ENCODE measurements around the gene FAM83E.

- TF ChIP-seq CTCF (conservative IDR thresholded peaks at IDR 0.05; ENCODE audit: low read depth in 2 of 2), result no peak
- TF ChIP-seq EZH2phosphoT487 (IDR thresholded peaks at IDR 0.05; ENCODE audit: unreplicated experiment), result no peak
- TF ChIP-seq POLR2AphosphoS5 (IDR thresholded peaks at IDR 0.05; ENCODE audit: low read depth), result no peak
- no peak for TF ChIP-seq CREB1 (CRISPR knock-in tag; IDR thresholded peaks at IDR 0.05; ENCODE audit: low read depth)
- no peak for TF ChIP-seq EZH2 (IDR thresholded peaks at IDR 0.05; ENCODE audit: low read depth, unreplicated experiment)
- TF ChIP-seq STAT1 (IDR thresholded peaks at IDR 0.05; ENCODE audit: unreplicated experiment), result no peak
- no peak for TF ChIP-seq JUNB (IDR thresholded peaks at IDR 0.05; ENCODE audit: unreplicated experiment)
- TF ChIP-seq, protein P1, sequence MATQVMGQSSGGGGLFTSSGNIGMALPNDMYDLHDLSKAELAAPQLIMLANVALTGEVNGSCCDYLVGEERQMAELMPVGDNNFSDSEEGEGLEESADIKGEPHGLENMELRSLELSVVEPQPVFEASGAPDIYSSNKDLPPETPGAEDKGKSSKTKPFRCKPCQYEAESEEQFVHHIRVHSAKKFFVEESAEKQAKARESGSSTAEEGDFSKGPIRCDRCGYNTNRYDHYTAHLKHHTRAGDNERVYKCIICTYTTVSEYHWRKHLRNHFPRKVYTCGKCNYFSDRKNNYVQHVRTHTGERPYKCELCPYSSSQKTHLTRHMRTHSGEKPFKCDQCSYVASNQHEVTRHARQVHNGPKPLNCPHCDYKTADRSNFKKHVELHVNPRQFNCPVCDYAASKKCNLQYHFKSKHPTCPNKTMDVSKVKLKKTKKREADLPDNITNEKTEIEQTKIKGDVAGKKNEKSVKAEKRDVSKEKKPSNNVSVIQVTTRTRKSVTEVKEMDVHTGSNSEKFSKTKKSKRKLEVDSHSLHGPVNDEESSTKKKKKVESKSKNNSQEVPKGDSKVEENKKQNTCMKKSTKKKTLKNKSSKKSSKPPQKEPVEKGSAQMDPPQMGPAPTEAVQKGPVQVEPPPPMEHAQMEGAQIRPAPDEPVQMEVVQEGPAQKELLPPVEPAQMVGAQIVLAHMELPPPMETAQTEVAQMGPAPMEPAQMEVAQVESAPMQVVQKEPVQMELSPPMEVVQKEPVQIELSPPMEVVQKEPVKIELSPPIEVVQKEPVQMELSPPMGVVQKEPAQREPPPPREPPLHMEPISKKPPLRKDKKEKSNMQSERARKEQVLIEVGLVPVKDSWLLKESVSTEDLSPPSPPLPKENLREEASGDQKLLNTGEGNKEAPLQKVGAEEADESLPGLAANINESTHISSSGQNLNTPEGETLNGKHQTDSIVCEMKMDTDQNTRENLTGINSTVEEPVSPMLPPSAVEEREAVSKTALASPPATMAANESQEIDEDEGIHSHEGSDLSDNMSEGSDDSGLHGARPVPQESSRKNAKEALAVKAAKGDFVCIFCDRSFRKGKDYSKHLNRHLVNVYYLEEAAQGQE (IDR thresholded peaks at IDR 0.05; ENCODE audit: unreplicated experiment), result no peak
- TF ChIP-seq ETS1 (IDR thresholded peaks at IDR 0.05), result no peak
Observed at GRCh38 chr19:48628486-48629296, 13.8 kb upstream of the FAM83E start.
